Mammary epithelial cell (primary cell): ENCODE measurements around the gene SFTPB.

ENCODE experiments used
- EZH2 ChIP-seq: IDR thresholded peaks from 2 replicates; pipeline ENCODE4 v1.6.1; 2012; ENCODE audit warnings: low read length, inconsistent platforms, borderline replicate concordance
- TF ChIP-seq, protein P1 (sequence below), 2 donors: IDR thresholded peaks in 1 of 2; conservative IDR thresholded peaks in 1 of 2; 2 replicates each; pipeline ENCODE4 v1.5.1; 2011 to 2012; ENCODE audit warnings: inconsistent platforms in 2 of 2, low read length in 2 of 2, mild to moderate bottlenecking in 2 of 2, control low read depth in 1 of 2, low read depth in 1 of 2; ENCODE audit not compliant: insufficient read depth in 1 of 2; ENCODE audit errors: extremely low read depth in 1 of 2

DNA sequence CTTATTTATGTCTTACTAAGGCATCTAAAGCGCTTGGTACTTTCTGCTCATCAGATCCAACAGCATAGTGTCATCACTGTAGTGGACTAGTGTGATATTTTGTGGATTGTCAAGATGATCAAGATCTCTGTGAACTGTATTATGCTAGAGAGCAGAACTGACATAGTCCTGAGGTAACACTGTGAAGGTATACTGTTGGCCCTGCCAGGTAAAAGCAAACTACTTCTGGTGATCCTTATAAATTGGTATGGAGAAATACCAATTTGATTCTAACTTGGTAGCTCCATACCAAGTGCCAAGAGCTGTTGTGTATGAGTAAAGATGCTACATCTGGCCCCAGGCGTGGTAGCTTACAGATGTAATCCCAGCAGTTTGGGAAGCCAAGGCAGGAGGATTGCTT is 15.9 kb downstream of the SFTPB start:
- TF ChIP-seq, protein P1, sequence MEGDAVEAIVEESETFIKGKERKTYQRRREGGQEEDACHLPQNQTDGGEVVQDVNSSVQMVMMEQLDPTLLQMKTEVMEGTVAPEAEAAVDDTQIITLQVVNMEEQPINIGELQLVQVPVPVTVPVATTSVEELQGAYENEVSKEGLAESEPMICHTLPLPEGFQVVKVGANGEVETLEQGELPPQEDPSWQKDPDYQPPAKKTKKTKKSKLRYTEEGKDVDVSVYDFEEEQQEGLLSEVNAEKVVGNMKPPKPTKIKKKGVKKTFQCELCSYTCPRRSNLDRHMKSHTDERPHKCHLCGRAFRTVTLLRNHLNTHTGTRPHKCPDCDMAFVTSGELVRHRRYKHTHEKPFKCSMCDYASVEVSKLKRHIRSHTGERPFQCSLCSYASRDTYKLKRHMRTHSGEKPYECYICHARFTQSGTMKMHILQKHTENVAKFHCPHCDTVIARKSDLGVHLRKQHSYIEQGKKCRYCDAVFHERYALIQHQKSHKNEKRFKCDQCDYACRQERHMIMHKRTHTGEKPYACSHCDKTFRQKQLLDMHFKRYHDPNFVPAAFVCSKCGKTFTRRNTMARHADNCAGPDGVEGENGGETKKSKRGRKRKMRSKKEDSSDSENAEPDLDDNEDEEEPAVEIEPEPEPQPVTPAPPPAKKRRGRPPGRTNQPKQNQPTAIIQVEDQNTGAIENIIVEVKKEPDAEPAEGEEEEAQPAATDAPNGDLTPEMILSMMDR (conservative IDR thresholded peaks at IDR 0.05 in 1 of 2, IDR thresholded peaks at IDR 0.05 in 1 of 2; ENCODE audit: extremely low read depth in 1 of 2, insufficient read depth in 1 of 2, low read depth in 1 of 2, low read length in 2 of 2): no peak
- TF ChIP-seq EZH2: no peak
